GM20000 (cell line): ENCODE results near the gene EMILIN2.

Experiments
- DNase-seq: peaks from one replicate; pipeline ENCODE4 v3.0.0; 2012; ENCODE audit warnings: low spot score
- CTCF ChIP-seq: IDR thresholded peaks from 2 replicates; pipeline ENCODE4 v1.5.1; 2012; ENCODE audit warnings: mild to moderate bottlenecking, control low read depth; ENCODE audit errors: extremely low read depth, missing control alignments

EMILIN2 gene

GRCh38 chr18:2818281-2818680 lies 28.5 kb upstream of the EMILIN2 start:
- no peak for DNase-seq
- TF ChIP-seq CTCF: no peak

- no peak for TF ChIP-seq CTCF
- DNase-seq: no peak
These were observed 25.1 kb upstream of the EMILIN2 start for GRCh38 chr18:2821695-2822094.

- DNase-seq: no peak
- no peak for TF ChIP-seq CTCF
These were observed 24.4 kb upstream of the EMILIN2 start for GRCh38 chr18:2822213-2822921.

- no peak for DNase-seq
- TF ChIP-seq CTCF: no peak
These were observed 23.6 kb upstream of the EMILIN2 start for GRCh38 chr18:2823202-2823601.

- TF ChIP-seq CTCF: no peak
- no peak for DNase-seq
These were observed 22.8 kb upstream of the EMILIN2 start for GRCh38 chr18:2823966-2824365.

- DNase-seq: no peak
These were observed 21.9 kb upstream of the EMILIN2 start for GRCh38 chr18:2824865-2825264.

More at GRCh38 chr18:2824865-2825264, 21.9 kb upstream of the EMILIN2 start:
- no peak for TF ChIP-seq CTCF
